ENCODE measurements around the gene PPP1R1A. TPM values are rescaled to one million over a fixed set of nuclear protein-coding genes. Genes with fewer than 3 reads are reported as not detected.

Gene PPP1R1A
- total RNA-seq, 1 experiment from 2014 or later: not detected

DNA sequence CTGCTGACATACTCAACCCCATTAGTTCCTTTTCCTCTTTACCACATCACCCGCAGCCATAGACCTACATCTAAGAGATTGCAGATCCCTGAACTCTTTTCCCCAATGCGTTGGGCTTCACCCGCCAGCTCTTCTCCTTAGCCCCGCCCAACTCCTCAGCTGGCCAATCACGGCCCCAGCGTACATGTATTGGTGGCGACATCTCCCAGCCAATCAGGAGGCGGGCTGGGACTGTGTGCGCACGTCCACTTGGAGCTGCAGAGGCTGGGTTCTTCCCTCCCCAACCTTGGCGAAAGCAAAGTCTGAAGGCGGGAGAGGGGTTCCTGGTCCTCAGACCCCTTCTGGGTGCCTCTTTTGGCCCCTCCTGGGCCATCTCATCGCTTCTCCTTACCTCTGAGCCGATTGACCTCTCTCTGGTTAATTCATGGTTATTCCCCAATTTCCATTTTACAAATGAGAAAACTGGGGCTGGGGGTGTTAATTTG lies 28.0 kb downstream of the PPP1R1A start:
- CTCF ChIA-PET: no interaction called here
- H3K4me2 ChIP-seq (ENCODE audit: low read length): no peak overlapping the region
- H3F3A ChIP-seq (ENCODE audit: low read length, unreplicated experiment): no peaks in the 10 kb centered on the region
- intact Hi-C loops (cut with micrococcal nuclease): no loop called here
- H3K36me3 ChIP-seq (ENCODE audit: low read depth, low read length): no peaks in the 10 kb centered on the region
- H3K9ac ChIP-seq (ENCODE audit: low read length): no peak overlapping the region
- no peaks in the 10 kb centered on the region for H3K79me2 ChIP-seq (ENCODE audit: low read length)
- H3K27me3 ChIP-seq (ENCODE audit: low read length): peaks cover 73% of the 10 kb centered on the region
- no peak overlapping the region for H3K4me3 ChIP-seq (ENCODE audit: low read length)
- H2AFZ ChIP-seq (ENCODE audit: low read length): no peak overlapping the region
- H3K9me2 ChIP-seq (replicated peaks; ENCODE audit: low read length): no peaks in the 10 kb centered on the region
- no peak for DNase-seq
- POLR2A ChIA-PET (ENCODE audit: unreplicated experiment): no interaction called here
- no TSS peak for BruUV-seq (replicated peaks)
- no peaks in the 10 kb centered on the region for H3K9me3 ChIP-seq (ENCODE audit: low read length)
- no peak for TF ChIP-seq EZH2phosphoT487 (IDR thresholded peaks at IDR 0.05; ENCODE audit: borderline replicate concordance, low read length)
- TF ChIP-seq, protein P1, sequence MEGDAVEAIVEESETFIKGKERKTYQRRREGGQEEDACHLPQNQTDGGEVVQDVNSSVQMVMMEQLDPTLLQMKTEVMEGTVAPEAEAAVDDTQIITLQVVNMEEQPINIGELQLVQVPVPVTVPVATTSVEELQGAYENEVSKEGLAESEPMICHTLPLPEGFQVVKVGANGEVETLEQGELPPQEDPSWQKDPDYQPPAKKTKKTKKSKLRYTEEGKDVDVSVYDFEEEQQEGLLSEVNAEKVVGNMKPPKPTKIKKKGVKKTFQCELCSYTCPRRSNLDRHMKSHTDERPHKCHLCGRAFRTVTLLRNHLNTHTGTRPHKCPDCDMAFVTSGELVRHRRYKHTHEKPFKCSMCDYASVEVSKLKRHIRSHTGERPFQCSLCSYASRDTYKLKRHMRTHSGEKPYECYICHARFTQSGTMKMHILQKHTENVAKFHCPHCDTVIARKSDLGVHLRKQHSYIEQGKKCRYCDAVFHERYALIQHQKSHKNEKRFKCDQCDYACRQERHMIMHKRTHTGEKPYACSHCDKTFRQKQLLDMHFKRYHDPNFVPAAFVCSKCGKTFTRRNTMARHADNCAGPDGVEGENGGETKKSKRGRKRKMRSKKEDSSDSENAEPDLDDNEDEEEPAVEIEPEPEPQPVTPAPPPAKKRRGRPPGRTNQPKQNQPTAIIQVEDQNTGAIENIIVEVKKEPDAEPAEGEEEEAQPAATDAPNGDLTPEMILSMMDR (conservative IDR thresholded peaks at IDR 0.05; ENCODE audit: low read depth, low read length): no peak
- TF ChIP-seq EZH2 (IDR thresholded peaks at IDR 0.05; ENCODE audit: low read length, unreplicated experiment): no peak
- no peaks in the 10 kb centered on the region for H3K4me1 ChIP-seq (ENCODE audit: insufficient read depth, low read length)
- H3K27ac ChIP-seq (ENCODE audit: low read length): no peak overlapping the region
- H4K20me1 ChIP-seq (ENCODE audit: low read length): no peaks in the 10 kb centered on the region
- no peak for ATAC-seq

DNA sequence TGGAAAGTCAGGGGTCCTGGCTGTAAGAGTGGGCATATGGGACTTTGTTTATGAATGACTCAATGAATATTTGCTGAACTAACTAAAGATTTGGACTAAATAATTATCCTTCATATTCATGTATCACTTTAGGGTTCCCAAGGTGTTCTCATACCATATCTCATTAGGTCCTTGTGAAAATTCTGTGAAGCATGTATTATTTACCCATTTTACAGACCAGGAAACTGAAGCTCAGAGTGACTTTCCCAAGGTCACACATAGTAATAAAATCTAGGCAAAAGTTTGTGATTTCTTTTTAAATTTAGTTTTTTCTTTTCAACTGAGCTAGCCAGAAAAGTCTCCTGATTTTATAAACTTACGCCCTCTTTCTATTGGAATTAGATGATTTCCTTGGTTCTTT lies 29.7 kb downstream of the PPP1R1A start:
- no peaks in the 10 kb centered on the region for H3K9me2 ChIP-seq (replicated peaks; ENCODE audit: low read length)
- no peaks in the 10 kb centered on the region for H3K9me3 ChIP-seq (ENCODE audit: low read length)
- no peak overlapping the region for H3K4me3 ChIP-seq (ENCODE audit: low read length)
- ChIA-PET POLR2A (ENCODE audit: unreplicated experiment) (no interaction called here), CTCF (no interaction called here)
- no peak overlapping the region for H2AFZ ChIP-seq (ENCODE audit: low read length)
- DNase-seq (no peak), ATAC-seq (no peak)
- H3K27me3 ChIP-seq (ENCODE audit: low read length): peaks cover 74% of the 10 kb centered on the region
- no peaks in the 10 kb centered on the region for H3F3A ChIP-seq (ENCODE audit: low read length, unreplicated experiment)
- H3K9ac ChIP-seq (ENCODE audit: low read length): no peak overlapping the region
- no TSS peak for BruUV-seq (replicated peaks)
- no peak overlapping the region for H3K27ac ChIP-seq (ENCODE audit: low read length)
- H3K4me1 ChIP-seq (ENCODE audit: insufficient read depth, low read length): no peaks in the 10 kb centered on the region
- no peaks in the 10 kb centered on the region for H3K79me2 ChIP-seq (ENCODE audit: low read length)
- intact Hi-C loops (cut with micrococcal nuclease): no loop called here
- no peak overlapping the region for H3K4me2 ChIP-seq (ENCODE audit: low read length)
- no peaks in the 10 kb centered on the region for H4K20me1 ChIP-seq (ENCODE audit: low read length)
- TF ChIP-seq EZH2 (IDR thresholded peaks at IDR 0.05; ENCODE audit: low read length, unreplicated experiment) (no peak), EZH2phosphoT487 (IDR thresholded peaks at IDR 0.05; ENCODE audit: borderline replicate concordance, low read length) (no peak)
- TF ChIP-seq, protein P1 (conservative IDR thresholded peaks at IDR 0.05; ENCODE audit: low read depth, low read length): no peak
- H3K36me3 ChIP-seq (ENCODE audit: low read depth, low read length): no peaks in the 10 kb centered on the region

DNA sequence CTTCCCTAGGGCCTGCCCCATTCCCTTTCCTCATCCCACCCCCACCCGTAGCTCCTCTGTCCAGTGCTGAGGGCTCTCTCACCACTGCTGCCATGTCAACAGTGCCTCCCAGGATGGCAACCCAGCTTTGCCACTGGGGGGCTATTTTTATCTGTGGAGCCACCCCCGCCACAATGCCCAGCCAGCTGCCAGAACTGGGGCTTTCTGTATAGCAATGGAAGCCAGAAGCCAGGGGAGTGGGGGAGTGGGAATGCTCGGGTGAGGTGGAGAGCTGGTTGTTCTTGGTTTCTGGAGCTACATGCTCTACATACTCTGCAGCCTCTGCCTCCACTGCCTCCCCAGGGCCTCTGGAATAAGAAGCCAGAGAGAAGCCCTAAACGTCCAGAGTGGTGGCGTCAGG lies 30.1 kb downstream of the PPP1R1A start:
- Histone ChIP-seq H3K36me3 (ENCODE audit: low read depth, low read length) (no peaks in the 10 kb centered on the region), H3K79me2 (ENCODE audit: low read length) (no peaks in the 10 kb centered on the region), H3K4me1 (ENCODE audit: insufficient read depth, low read length) (no peaks in the 10 kb centered on the region), H3K9ac (ENCODE audit: low read length) (no peak overlapping the region), H3K9me2 (replicated peaks; ENCODE audit: low read length) (no peaks in the 10 kb centered on the region), H3K4me3 (ENCODE audit: low read length) (no peak overlapping the region), H3K27ac (ENCODE audit: low read length) (no peak overlapping the region), H3K9me3 (ENCODE audit: low read length) (no peaks in the 10 kb centered on the region), H3K27me3 (ENCODE audit: low read length) (peaks cover 75% of the 10 kb centered on the region), H3F3A (ENCODE audit: low read length, unreplicated experiment) (no peaks in the 10 kb centered on the region), H2AFZ (ENCODE audit: low read length) (no peak overlapping the region), H4K20me1 (ENCODE audit: low read length) (no peaks in the 10 kb centered on the region), H3K4me2 (ENCODE audit: low read length) (no peak overlapping the region)
- ATAC-seq (no peak), DNase-seq (no peak)
- intact Hi-C loops (cut with micrococcal nuclease): no loop called here
- ChIA-PET POLR2A (ENCODE audit: unreplicated experiment) (no interaction called here), CTCF (no interaction called here)
- BruUV-seq (replicated peaks): no TSS peak
- no peak for TF ChIP-seq EZH2 (IDR thresholded peaks at IDR 0.05; ENCODE audit: low read length, unreplicated experiment)
- TF ChIP-seq EZH2phosphoT487 (IDR thresholded peaks at IDR 0.05; ENCODE audit: borderline replicate concordance, low read length): no peak
- TF ChIP-seq, protein P1 (conservative IDR thresholded peaks at IDR 0.05; ENCODE audit: low read depth, low read length): no peak
